ENCODE data around the gene DOP1B.

- TF ChIP-seq CTCF (IDR thresholded peaks at IDR 0.05) (no peak), POLR2A (IDR thresholded peaks at IDR 0.05) (no peak)
Observed at GRCh38 chr21:36199021-36199420, 42.4 kb downstream of the DOP1B start.

Measured in Peyer's patch (tissue), 4 donors.